IMR-90 (cell line): ENCODE results near the gene NT5DC1.
"Not testable (repeated sequence)": the region's sequence is repeated elsewhere in the genome, so short reads cannot be mapped to it uniquely, and the experiment has no call there.

ENCODE experiments used
- CTCF ChIP-seq: conservative IDR thresholded peaks from 2 replicates; pipeline ENCODE4 v1.5.1; 2012; ENCODE audit warnings: mild to moderate bottlenecking, low read depth, low read length, improper control_type of control experiment
- MAFK ChIP-seq: IDR thresholded peaks from 2 replicates; pipeline ENCODE4 v1.6.1; 2012; ENCODE audit warnings: low read depth, low read length, improper control_type of control experiment
- POLR2A ChIP-seq: IDR thresholded peaks from 2 replicates; pipeline ENCODE4 v1.6.1; 2012; ENCODE audit warnings: mild to moderate bottlenecking, low read depth, low read length
- RAD21 ChIP-seq: IDR thresholded peaks from 2 replicates; pipeline ENCODE4 v1.6.1; 2012; ENCODE audit warnings: low read length, improper control_type of control experiment
- SMC3 ChIP-seq: fragments of 150-350 bp; IDR thresholded peaks from 2 replicates; pipeline ENCODE4 v1.6.1; 2016; ENCODE audit warnings: low read depth, mild to moderate bottlenecking, antibody characterized with exemption, low read length, moderate library complexity
- USF2 ChIP-seq: fragments of 150-350 bp; IDR thresholded peaks from 2 replicates; pipeline ENCODE4 v1.6.1; 2017; ENCODE audit warnings: mild to moderate bottlenecking, antibody characterized with exemption, low read length, low read depth

DNA sequence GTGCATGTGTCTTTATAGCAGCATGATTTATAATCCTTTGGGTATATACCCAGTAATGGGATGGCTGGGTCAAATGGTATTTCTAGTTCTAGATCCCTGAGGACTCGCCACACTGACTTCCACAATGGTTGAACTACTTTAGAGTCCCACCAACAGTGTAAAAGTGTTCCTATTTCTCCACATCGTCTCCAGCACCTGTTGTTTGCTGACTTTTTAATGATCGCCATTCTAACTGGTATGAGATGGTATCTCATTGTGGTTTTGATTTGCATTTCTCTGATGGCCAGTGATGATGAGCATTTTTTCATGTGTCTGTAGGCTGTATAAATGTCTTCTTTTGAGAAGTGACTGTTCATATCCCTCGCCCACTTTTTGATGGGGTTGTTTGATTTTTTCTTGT lies 184.3 kb downstream of the NT5DC1 start:
- TF ChIP-seq POLR2A, SMC3, CTCF, RAD21, USF2, MAFK: not testable (repeated sequence)
